NCI-H187 treated with DMSO at 0.1 percent for 48 hours (cell line): ENCODE measurements around the gene LAPTM5.

Experiments used
- DNase-seq: peaks from one replicate; lab custom pipeline; 2025; lab: John Stamatoyannopoulos, UW

The LAPTM5 gene

DNA sequence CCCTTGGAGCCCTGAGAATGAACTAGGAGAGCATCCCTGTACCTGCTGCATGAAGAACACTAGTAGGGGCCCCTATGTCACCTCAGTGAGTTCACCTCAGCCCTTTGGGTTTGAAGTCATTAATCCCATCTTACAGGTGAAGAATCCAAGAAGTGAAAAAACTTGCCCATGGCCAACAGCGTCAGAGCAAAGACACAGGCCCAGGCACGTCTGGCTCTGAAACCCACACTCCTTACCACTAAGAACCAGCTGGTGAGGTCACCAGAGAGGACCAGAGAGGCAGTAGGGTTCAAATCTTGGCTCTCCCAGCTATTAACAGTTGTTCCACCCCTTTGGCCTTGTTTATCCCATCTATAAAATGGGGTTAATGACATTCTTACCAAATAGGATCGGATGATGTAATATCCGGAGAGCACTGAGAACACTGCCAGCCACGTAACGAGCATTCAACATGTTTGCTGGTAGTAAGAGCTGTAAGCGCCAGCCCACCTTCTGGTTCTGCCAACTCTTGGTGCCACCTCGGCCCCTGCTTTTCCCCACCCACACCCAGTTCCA, 43.0 kb downstream of the LAPTM5 start:
- no peak for DNase-seq

DNA sequence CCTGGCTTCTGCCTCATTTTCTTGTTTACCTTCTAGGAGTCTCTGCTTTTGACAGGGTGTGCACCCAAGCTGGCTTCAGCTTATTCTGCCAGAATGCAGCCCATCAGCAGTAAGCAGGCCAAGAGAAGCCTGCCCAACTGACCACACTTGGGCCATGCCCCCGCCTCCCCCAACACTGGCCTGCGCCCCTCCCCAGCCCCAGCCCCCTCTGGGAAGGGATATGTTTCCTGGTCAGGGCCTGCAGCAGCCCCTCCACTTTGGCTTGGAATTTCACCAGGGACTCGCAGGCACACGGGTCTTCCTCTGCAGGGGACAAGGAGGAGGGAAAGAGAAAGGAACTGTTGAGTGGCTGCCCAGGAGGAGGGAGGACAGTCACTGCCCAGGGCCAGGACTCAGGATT, 43.5 kb downstream of the LAPTM5 start:
- no peak for DNase-seq

DNA sequence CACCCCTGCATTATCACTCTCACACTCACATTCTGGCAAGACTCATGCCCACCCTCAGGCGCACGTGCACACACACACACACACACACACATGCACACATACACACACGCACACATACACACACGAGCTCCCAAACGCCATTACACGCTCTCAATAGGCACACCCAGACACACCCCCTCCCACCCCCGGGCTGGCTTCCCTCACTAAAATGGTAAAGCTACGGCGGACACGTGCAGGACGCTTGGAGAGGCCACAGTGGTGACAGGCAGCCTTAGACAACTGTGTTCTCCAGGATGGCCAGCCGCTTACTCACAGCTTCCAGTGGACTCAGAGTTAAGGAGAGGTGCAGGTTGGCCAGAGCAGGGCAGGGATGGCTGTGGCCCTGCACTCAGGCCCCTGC, 44.3 kb downstream of the LAPTM5 start:
- DNase-seq: no peak

DNA sequence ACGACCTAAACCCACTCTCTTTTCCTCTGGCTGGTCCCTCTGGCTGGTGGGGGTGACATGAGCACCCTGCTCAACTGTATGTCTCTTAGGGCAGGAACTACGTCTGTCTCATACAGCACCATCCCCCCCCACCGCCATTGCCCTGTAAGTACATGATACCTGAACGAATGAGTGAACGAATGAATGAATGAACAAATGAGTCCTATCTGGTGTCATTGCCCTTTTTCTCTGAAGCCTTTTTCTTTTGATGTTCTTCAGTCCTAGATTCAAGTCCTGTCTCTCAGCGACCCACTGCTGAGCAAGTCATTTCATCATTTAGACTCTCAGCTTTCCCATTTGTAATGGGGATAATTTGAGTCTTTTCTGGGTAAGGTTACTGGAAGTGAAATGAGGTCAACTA, 45.0 kb downstream of the LAPTM5 start:
- DNase-seq: no peak

DNA sequence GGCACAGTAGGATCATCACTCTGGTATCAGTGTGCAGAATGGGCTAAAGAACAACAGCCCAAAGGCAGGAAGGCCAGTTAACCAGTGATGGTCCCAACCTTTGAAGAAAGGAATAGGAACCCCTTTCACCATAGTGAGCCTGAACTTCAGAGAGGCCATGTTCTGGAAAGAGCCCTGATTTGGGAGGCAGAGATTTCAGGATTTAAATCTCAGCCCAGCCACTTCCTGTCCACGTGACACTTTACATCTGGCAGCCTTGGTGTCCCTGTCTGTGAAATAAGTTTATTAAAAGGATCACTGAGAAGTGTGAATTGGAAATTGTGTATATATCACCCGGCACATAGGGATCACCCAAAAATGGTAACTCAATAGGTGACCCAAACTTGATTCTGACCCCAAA, 47.2 kb downstream of the LAPTM5 start:
- no peak for DNase-seq

DNA sequence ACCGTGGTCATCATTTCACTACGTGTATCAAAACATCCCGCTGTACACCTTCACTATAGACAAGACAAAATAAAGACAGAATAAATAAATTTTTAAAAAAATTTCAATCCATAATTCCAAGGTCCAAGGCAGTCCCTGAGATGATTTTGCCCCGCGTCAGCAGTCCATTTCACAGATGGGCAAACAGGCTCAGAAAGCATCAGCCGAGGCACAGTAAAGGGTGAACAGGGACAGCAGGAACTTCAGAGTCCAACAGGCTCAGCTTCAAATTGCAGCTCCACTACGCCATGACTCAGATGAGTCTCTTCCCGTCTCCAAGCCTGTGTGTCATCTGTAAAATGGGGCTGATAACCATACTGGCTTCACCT, 49.2 kb downstream of the LAPTM5 start:
- no peak for DNase-seq

DNA sequence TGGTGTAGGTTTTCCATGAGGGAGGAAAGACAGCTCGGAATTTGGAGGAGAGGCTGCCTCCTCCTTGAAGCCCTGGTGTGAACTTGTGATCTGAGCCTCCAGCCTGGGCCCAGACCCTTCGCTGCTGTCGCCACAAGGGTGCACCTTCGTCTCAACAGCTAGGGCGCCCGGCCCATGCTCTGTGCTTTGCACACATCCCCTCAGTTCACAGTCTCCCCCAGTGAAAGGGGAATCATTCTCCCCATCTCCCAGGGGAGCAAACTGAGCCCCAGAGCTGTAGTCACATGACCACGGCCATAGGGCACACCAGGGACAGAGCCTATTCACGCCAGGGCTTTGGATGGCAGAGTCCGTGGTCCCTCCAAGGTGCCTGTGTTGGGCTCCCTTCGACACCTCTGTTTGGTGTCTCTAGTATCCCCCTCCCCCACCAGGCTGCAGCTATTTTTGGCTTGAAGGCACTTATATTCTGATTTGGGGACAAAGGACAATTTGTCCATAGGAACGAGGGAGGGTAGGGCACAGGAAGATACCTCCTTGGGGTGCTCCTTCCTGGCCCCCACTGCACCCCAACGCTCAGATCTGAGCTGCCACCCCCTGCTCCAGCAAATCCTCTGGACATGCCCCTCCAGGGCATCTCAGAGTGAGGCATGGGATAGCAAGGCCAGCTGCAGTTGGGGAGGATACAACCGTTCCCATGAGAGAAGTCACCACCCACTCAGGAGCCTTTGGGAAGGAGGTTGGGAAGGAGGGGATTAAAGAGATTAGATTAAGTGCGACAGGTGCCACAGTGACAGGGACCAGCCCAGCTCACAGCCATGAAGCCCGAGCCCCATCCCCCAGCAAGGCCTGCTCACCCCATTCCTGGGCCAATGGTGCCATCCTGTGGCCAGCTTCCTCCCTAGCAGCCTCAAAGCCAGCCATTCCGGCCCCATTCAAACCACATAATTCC, 49.9 kb downstream of the LAPTM5 start:
- DNase-seq: peak; percentile 63

DNA sequence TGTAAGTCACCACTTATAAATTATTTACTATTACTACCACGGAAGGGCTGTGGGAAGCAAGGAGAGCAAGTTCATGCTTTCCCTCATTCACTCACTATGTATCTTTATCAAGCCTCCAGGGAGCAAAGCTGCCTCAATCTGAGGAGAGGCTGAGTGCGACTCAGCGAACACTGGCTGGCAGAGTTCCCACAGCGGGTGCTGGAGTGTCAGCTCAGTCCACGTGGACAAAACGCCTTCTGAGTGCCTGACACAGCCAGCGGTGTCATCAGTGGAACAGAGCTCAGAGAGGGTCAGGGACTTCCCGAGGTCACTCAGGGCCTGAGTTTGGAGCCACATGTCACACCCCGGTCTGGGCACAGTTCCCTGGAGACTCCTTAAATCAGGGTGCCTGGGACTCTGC, 51.0 kb downstream of the LAPTM5 start:
- no peak for DNase-seq

DNA sequence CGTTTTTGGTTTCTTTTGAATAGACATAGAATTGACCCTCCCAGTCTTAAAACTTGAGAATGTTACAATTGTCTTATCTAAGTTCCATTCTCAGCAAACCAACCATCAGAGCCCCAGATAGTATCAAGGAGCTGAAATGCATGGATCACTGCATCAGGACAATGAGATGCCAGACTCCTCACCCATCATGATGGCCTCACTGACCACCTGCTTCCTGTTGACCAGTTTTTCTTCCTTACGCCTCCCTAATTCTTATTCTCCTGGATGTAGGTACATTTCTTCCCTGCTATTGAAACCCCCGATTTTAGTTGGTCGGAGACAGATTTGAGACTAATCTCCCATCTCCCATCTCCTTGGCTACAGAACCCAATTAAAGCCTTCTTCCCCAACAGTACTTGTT, 51.9 kb downstream of the LAPTM5 start:
- DNase-seq: no peak

DNA sequence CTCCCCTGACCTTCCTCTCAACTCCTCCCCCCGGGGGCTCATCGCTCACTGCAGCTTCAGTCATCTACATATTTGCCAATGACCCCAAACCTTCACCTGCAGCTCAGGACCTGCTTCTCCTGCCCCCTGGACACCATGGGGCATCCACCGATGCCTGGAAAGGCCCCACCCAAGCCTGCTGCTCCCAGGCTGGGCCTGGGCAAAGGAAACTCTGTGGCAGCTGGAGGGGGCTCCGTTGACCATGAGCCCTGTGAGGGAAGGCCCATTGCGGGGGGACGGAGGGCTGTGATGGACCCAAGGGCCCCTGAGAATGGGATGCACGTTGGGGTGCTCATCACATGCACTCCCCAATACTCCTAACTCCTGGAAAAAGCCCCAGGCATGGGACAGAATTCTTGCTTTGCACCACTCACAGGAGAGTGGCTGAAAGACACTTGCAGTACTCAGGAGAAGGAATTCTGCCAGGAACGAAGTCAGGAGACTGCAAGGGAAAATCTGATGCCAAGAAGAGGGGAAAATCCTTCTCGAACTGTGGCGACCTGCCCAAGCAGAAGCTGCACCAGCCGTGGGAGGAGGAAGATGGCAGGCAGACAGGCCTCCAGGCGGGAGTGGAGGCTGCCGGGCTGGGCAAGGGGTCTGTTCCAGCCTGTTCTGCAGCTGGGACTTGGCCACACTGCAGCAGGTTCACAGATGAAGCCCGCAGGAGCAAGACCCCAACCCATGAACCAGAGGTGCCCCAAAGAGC, 52.6 kb downstream of the LAPTM5 start:
- DNase-seq: no peak

DNA sequence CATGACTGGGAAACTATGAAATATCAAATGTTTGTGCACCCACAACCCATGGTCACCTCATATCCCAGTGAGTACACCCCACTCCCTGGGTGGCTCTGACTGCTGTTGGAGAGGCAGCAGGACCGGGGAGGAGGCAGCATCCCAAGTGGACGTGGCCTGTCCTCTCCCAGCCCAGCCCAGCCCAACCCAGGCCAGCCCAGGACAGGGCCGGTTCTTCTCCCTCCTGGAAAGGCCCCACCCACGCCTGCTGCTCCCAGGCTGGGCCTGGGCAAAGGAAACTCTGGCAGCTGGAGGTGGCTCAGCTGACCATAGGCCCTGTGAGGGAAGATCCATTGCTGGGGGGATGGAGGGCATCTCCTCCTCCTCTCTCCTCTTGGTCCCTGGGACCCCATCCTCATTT, 53.3 kb downstream of the LAPTM5 start:
- DNase-seq: no peak

DNA sequence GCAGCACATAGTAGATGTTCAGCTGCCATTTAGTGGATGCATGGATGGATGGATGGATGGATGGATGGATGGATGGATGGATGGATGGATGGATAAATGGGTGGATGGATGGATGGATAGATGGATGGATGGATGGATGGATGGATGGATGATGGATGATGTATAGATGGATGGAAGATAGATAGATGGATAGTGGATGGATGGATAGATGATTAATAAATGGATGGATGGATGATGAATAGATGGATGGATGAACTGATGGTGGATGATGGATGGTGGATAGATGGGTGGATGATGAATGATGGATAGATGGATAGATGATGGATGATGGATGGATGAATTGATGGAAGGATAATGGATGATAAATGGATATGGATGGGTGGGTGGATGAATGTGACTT, 54.8 kb downstream of the LAPTM5 start:
- DNase-seq: no peak

DNA sequence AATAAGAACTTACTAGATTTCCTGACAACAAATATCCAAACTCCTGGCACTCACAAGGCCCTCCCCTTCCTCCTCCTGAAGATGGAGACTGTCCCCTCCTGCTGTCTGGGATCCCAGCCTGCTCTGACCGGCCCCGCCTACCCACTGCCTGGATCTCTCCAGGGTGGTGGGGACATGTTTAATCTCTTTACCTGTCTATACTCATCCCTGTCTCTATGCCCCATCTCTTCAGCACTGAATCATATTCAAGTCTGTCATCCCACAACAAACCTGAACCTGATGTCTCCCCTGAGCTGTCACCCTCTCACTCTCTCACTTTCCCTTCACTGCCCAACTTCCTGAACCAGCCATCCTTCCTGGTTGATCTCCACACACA, 56.3 kb downstream of the LAPTM5 start:
- DNase-seq: no peak

DNA sequence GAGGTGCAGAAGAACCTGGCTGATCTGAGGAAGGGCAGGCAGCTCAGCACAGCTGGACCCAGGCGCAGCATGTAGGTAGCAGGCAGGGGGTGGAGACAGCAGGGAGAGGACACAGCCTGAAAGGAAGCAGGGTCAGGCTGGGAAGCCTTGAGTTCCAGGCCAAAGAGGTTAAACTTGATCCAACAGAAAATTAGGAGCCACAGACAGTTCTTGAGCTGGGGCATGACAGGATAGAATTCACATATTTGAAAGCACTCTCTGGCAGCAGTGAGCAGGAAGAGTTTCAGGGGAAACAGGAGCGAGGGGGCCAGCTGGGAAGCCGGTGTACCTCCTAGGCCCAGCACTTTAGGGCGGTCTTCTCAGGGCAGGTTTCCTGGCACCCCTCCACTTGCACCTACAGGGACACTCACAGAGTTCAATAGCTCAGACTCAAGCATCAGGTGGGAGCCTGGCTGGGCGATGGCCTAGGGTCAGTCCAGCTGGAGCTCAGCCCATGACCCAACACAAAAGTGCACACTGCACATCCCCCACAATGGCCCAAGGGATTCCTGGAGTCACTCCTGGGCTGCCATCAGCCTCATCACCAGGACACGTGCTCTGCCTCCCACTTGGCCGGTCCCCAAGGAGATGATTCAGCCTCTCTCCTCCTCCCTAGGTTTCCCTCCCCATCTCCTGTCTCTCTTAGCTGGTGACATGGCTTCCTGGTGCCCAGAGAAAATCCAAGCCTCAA, 56.9 kb downstream of the LAPTM5 start:
- DNase-seq: no peak

DNA sequence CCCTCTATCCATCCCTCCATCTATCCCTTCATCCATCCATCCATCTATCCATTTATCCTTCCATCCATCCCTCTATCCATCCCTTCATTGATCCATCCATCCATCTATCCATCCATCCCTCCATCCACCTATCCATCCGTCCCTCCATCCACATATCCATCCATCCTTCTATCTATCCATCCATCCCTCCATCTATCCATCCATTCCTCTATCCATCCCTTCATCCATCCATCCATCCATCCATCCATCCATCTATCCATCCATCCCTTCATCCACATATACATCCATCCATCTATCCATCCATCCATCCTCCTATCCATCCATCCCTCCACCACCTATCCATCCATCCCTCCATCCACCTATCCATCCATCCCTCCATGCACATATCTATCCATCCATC, 57.8 kb downstream of the LAPTM5 start:
- no peak for DNase-seq

DNA sequence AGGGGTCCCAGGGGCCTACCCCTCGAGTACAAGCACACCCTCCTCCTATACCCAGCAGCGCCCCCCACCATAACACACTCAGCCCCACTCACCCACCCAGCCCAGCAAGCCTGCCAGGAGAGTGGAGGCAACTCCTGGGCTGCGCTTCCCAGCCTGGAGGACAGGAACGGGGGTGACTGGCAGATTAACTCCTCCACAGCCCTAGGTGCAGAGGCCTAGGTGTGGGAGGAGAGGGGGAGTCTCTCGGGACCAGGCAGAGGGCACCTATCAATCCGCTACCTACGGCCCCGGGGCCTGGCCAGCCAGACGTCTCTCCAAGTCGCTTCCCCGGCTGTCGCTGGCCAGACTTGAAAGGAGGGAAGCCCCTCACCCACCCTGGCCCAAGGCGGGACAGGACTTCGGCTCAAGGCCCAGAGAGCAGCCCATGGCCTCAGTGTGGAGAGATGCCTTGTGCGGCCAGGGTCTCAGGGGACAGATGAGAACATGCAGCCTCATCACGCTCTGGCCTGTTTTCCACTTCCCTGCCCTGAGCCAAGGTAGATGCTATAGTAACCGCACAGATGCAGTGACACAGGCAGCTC, 59.1 kb downstream of the LAPTM5 start:
- DNase-seq: no peak

DNA sequence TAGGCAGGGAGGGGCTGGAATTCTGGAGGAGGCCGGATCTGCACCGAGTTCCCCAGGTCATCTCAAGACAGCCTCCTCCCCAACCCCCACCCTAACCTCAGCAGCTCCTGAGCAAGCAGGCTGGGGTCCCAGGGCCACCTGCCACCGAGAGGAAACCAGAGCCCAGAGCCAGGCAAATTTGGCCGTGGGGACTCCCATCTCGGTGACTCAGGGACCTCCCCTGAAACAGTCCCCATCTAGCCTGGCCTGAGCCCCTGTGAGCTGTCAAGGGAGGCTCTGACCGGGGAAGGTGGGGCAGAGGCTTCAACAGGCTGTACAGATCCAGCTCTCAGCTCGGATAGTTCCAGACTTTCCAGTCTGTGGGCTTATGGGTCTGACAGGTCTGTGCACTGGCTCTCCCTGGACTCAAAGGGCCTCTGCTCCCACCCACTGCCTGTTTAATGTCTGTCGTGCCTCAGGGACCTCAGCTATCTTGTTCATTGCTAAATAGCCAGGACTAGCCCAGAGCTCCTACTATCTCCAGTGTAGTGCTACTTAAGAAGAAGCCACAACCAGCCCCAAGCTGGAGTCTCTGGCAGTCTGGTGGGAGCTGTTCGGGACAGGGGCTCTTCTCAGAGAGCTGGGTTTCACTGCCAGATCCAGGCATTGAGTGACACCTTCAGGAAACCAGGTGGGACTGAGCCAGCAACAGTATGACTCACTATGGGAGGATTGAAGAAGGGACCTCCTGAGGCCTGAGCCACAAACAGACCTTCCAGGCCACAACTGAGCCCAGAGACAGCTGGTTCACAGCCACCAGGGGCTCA, 59.8 kb downstream of the LAPTM5 start:
- no peak for DNase-seq

DNA sequence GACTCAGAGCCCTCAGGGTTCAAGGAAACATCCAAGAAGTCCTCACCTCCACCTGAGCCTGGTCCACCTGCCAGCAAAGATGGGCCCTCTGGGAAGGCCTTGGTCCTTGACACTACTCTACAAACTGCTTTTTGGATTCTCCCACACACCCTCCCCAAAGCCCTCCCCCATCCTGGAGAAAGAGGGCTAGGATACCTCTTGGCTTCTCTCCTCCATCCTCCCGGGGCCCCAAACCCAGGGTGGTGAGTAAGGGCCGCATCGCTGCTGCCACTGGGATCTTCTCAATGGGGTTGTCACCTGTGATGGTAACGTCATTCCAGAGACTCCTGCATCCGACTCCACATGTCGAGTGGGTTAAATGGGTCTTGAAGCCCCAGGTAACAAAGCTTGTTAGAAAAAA, 60.7 kb downstream of the LAPTM5 start:
- no peak for DNase-seq

DNA sequence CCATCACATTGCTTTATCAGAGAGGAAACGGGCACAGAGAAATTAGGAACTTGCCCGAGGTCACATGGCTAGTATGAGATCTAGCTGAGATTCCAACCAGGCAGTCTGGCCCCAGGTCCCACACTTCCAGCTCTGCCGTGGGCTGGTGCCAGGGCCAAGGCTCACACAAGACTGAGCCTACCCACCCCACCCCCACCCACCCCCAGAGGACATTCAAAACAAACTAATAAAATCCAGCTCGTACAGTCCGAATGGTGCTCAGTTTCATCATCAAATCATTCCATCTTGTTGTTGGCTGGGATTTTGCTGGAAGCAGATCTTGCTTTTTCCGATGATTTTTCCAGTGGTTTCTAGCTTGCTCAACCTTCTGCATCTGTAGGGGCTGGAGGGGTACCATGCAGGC, 62.1 kb downstream of the LAPTM5 start:
- DNase-seq: no peak

DNA sequence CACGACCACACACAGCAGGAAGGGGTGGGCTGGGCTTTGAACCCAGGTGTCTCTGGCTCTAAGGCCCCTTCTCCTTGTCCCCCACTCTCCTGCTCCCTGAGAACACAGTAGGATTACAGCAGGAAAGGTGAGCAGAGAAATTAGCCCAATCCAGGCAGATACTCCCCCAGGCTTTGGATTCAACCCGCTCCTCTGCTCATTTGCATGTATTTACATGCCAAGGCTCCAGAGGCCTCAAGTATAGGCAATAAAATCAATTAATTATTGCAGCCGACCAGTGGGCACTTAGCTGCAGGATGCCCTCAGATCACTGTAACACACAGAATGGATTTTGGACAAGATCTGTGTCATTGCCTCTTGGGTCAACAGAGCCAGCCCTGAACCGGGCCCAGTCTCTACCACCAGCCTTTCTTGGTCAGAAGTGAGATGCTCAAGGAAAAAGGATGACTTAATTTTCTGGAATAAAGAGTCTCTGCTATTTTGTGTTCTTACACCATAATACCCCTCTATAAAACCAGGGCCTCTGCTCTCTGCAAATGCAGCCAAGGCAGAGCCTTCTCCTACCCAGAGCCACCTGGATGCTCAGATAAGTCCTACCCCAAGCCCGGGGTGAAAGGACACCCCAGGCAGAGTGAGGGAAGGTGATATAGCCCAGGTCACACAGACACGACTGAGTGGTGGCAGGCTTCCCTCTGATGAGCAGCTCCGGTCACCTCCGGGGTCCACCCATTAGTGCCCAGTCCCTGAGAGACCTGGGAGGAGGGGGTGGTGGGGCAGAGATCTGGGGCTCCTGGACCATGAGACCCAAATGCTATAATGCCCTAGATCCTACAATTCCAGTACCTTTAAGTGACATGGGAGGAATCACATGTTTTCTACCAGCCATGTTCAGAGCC, 63.0 kb downstream of the LAPTM5 start:
- DNase-seq: no peak
